Measurements from ENCODE around the gene TP53.

GRCh38 chr17:7716901-7717755 is 29.8 kb upstream of the TP53 start, which contains the start of gene DNAH2:
- TF ChIP-seq, protein P1, sequence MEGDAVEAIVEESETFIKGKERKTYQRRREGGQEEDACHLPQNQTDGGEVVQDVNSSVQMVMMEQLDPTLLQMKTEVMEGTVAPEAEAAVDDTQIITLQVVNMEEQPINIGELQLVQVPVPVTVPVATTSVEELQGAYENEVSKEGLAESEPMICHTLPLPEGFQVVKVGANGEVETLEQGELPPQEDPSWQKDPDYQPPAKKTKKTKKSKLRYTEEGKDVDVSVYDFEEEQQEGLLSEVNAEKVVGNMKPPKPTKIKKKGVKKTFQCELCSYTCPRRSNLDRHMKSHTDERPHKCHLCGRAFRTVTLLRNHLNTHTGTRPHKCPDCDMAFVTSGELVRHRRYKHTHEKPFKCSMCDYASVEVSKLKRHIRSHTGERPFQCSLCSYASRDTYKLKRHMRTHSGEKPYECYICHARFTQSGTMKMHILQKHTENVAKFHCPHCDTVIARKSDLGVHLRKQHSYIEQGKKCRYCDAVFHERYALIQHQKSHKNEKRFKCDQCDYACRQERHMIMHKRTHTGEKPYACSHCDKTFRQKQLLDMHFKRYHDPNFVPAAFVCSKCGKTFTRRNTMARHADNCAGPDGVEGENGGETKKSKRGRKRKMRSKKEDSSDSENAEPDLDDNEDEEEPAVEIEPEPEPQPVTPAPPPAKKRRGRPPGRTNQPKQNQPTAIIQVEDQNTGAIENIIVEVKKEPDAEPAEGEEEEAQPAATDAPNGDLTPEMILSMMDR (optimal IDR thresholded peaks at IDR 0.05 in 1 of 3, IDR thresholded peaks at IDR 0.05 in 1 of 3, conservative IDR thresholded peaks at IDR 0.05 in 1 of 3; ENCODE audit: extremely low read depth in 1 of 3, insufficient read depth in 2 of 3, low read length in 3 of 3), result peak; percentile 42 to 77 (median 75)
- TF ChIP-seq EZH2 (IDR thresholded peaks at IDR 0.05; ENCODE audit: low read length), result no peak
